Activated naive CD8-positive, alpha-beta T cell treated with anti-CD3 and anti-CD28 coated beads, Interleukin-2, amount 50 U/mL, for 16 hours (primary cell): ENCODE measurements around the gene SCIN.
"Not testable (repeated sequence)": the region's sequence is repeated elsewhere in the genome, so short reads cannot be mapped to it uniquely, and the experiment has no call there.

Source experiments
- DNase-seq: peaks from one replicate; pipeline ENCODE4 v3.0.0-alpha.2; 2020; ENCODE audit warnings: low read depth, low spot score

The SCIN gene

DNA sequence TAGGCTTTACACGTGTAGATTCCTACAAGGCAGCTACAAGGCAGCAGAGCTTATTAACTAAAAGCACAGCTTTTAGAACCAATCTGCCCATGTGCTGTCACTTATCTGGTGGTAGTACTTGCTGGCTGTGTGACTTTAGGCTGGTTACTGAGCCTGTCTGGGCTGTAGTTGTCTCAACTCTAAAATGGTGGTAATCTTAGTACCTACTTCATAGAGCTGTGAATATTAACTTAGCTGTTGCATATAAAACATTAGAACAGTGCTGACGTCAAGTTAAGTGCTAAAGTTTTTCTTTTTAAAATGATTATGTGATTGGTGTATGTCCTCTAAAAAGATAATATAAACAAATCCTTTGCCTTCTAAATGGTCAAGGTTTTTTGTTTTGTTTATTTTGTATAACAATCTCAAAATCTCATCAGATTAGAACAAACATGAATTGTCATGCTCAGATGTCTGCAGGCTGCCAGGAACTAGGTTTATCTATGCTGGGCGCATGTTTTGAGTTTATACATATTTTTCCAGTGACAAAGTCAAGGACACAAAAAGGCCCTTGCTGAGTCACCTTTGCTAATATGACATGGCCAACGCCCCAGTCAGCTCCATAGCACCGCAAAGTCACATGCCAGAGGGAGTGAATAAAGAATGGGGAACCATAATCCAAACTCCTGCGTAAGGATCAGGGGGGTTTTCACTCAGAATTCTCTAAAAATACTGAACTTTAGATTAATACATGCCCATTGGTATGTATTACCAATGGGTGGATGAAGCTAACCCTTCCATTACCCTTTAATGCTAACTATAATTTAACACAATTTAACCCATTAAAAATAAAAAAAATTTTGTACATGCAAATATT is 77.1 kb downstream of the SCIN start:
- no peak for DNase-seq

DNA sequence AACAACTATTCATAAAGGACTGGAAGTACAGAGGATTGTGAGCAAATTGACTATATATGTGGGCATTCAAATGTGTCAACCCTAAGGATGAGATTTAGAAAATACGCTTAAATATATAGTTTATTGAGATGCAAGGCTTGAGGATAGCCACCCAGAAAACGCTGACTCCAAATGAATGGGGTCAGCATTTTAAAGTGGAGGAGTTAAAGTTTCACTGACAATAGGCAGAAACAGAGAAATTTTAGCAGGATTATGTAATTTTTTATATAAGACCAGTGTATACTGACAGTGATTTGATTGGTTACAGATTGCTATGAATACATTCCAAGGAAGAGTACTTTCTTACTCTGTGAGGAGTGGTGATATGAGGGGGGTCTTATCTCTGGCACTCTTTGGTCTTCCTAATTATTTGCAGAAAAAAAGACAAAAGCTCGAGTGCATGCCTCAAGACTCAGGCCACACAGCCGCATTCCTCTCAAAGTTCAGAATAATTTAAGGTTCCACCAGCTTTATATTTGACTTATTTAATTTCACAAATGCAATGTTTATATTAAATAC is 78.3 kb downstream of the SCIN start:
- DNase-seq = no peak

DNA sequence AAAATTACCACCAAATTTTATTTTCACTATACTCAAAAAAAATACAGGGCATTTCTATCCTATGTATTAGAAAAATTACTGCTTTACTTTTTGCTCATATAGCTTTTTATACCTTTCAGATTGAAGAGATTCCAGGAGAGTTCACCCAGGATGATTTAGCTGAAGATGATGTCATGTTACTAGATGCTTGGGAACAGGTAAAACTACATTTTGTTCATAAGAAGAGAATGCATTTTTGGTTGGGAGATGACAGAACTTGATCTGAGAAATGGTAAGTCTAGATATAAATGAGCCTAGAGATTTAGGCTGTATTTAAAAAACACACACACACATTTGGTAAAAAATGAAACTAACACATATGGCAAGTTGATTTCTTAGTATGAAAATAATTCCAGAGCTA is 78.8 kb downstream of the SCIN start:
- DNase-seq = no peak

DNA sequence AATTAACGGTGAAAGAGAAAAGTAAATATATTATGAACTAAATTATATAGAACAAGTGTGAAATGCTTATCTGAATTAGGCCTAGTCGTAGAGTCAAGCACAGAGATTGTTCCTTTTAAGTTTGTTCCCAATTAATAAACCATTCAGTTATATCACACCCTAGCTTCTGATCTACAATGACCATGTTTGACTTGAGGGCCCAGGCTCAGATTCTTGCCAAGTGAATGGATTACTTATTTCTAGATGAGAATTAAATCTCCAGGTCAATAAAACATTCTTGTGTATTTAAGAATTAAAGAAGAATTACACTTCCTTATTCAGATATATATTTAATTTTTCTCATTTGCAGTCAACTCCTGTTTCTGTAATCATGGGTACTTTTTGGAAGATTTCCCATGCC is 79.6 kb downstream of the SCIN start:
- DNase-seq = no peak

DNA sequence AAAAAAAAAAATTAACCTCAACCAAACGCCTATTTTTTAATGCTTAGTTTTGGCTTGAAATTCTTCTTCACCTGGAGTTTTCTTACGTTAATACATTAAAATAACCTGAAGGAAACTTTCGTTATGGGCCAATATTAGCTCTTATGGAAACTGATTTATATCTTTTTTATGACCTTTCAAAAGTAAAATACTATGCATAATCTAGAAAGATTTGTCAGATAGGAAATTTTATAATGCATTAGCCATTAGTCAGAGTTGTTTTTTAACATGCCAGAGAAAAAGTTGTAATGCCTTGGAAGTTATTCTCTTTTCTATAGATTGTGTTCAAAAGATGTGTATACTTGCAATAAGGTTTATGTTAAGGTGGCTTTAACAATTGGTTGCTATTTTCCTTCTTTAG is 82.6 kb downstream of the SCIN start:
- no peak for DNase-seq

DNA sequence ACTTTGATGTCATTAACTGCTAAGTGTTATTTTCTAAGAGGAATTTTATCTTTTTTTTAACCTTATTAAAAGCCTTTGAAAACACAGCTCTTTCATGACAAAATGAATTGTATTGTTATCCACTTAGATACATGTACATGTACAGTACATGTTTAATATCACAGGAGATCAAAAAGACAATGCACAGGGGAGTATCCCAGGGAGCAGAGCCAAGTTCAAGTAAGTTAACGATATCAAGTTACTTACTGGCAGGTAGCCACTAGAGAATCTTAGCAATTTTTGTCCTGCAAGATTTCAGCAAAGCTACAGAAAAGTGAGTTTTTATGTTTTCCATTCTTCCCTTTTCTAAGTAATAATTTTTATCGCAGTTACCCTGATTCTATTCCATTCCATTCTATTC is 83.0 kb downstream of the SCIN start:
- DNase-seq = no peak

DNA sequence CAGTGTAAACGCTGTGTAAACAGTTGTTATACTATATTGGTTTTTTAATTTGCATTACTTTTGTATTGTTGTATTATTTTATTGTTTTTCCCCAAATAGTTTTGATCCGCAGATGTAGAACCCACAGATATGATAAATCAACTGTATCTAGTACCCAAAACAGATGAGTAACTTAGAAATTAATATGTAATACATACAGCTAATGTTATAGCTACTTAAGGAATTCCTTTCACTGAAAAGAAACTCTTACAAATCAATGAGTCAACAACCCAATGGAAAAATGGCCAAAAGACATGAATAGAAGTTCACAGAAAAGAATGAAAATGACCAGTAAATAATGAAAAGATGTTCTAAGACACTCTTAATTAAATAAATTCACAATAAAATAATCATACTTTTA is 84.6 kb downstream of the SCIN start:
- DNase-seq = no peak

DNA sequence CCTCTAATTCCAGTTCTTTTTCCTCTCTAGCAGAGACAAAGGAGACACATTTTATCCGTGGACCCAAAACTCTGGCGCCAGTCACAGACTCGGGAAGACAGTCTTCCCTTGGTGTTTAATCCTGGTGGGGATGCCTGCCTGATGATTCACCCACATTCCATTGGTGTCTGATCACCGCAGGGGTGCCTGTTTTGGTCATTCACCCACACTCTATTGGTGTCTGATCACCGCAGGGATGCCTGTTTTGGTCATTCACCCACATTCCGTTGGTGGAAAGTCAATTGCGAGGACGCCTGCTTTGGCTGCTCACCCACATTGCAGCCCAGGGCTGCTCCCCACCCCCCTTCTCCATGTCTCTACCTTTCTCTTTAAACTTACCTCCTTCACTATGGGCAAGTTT is 89.9 kb downstream of the SCIN start:
- DNase-seq = not testable (repeated sequence)

DNA sequence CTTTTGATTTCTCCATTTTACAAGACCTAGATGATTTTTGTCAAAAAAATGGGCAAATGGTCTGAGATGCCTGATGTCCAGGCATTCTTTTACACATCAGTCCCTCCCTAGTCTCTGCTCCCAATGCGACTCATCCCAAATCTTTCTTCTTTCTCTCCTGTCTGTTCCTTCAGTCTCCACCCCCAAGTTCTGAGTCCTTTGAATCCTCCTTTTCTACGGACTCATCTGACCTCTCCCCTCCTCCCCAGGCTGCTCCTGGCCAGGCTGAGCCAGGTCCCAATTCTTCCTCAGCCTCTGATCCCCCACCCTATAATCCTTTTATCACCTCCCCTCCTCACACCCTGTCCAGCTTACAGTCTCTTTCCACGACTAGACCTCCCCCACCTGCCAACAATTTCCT is 90.5 kb downstream of the SCIN start:
- DNase-seq = not testable (repeated sequence)

DNA sequence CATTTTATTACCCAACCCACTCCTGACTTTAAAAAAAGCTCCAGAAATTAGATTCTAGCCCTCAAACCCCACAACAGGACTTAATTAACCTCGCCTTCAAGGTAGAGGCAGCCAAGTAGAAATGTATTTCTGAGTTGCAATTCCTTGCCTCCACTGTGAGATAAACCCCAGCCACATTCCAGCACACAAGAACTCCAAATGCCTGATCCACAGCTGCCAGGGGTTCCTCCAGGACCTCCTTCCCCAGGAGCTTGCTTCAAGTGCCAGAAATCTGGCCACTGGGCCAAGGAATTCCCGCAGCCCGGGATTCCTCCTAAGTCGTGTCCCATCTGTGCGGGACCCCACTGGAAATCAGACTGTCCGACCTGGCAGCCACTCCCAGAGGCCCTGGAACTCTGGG is 91.1 kb downstream of the SCIN start:
- DNase-seq = no peak

DNA sequence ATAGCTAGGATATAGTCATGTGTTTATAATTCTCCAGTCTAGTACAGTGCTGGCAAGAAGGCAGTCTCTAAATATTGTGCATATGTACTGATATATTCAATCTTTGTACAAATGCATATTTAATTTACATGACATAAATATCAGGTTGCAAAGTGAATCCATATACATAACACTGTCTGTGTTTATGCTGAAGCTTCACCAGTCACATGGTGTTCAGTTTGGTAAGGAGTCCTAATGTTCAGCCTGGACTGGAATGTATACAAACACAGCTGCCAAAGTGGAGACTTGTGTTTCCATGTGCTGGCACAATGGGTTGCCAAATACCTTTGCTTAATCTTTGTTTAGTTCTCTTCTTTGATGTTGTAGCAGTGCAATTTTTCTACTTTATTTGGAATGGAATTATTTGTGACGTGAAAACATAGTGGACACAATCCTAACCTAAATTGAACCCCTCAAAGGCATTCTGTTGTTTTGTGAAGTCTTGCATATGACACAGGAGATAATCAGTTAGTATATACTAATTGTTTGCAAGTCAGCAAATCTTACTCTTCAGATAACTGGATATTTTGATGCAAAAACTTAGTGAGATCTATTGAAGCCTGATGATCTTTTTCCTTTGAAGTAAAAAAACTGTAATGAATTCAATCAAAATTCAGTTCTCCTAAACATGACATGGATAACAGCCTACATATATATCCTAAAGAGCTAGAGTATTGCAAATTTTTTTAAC is 99.6 kb downstream of the SCIN start:
- DNase-seq = no peak

DNA sequence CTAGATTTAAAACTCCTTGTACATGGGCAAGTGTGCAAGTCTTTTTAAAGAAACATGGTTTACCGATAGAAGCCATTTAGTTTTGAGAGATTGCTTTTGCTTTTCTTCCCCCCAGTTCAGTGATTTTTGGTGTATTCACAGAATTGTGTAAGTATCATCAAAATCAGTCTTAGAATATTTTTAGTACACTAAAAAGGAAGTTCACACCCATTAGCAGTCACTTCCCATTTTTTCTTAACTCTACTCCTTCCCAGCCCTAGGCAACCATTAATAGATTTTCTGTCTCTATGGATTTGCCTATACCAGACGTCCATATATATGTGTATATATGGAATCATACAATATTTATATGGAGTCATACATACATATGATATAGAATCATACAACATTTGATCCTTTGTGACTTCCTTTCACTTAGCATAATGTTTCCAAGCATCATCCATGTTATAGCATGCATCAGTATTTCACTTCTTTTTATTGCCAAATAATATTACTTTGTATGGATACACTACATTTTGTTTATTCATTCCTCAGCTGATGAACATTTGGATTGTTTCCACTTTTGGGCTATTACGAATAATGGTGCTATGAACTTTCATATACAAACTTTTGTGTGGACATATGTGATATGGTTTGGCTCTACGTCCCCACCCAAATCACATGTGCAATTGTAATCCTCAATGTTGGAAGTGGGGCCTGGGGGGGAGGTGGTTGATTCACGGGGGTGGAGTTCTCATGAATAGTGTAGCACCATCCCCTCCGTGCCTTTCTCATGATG is 100.4 kb downstream of the SCIN start:
- DNase-seq = no peak

DNA sequence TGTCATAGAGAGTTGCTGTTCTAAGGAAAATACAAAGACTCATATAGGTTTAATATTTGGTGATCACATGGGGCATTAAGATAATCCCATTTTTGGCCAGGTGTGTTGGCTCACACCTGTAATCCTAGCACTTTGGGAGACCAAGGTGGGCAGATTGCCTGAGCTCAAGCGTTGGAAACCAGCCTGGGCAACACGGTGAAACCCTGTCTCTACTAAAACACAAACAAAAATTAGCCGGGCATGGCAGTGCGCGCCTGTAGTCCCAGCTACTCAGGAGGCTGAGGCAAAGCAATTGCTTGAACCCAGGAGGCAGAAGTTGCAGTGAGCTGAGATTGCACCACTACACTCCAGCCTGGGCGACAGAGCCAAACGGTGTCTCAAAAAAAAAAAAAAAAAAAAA is 102.9 kb downstream of the SCIN start:
- not testable (repeated sequence) for DNase-seq

DNA sequence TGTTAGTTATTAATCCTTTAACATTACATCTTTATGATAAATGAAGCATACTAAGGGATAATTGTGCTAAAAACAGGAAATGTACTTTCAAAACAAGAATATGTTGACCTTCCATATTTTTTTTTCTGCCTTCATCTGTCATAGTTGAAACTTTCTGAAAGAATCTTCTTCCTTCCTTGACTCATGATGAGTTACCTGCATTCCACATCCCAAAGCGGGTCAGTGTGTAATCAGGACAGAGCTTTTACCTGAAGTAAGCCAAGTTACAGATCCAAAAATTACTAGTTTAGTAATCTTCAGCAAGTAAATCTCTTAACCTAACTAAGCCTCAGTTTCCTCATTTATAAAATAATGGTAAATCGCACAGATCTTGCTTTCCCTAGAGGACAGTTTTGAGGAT is 103.5 kb downstream of the SCIN start:
- DNase-seq = no peak

DNA sequence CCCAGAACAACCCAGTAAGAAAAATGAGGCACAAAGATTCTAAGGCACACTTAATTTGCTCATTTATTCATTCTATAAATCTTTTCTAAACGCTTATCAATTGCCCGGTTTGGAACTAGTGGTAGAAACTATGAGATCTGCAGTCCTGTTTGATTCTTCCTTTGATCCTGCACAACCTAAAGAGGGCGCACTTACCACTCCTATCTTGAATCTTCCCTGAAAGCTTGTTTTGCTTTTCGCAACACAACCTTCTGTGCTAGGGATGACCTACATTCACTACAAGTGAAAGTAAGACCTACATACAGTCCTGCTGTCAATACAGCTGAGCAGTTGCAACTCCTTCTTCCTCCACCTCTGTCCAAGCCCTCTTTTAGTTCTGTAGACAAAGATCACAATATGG is 104.3 kb downstream of the SCIN start:
- no peak for DNase-seq

DNA sequence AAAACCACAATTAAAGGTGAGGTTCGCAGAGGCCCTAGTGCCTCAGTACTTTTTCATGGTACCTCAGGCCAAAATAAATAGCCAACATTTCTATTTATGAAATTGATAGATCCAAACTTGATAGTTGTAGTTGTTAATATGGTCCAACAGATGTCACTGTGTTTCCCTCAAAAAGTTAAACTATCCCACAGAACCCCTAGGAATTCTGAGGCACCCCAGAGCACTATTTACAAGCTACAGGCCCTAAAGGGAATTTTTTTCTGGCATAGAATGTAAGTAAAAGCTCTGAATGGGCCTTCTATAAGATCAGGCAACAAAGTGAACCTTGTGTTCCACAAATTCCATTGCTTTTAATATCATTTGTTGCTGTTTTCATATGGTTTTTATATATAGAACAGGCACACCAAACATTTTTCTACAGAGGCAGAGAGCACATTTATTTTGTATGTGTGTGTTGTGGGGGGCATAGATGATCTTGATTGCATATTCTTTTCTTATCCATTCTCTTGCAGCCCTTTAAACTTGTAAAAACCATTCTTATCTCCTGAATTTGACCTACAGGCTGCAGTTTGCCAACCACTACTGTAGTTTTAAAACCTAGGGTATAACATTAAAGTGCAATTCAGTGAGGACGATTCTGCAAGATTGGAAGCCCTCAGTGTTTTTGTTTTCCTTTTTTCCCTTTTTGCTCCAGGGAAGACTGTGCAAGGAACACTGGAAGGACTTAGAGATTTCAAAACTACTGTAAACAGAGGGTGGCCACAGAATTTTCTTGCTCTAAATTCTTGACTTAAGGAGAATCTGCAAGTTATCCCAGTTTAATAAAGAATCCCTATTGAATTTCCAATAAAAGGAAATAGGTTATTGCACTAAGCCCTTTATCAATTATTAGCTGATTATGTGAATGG is 113.4 kb downstream of the SCIN start:
- DNase-seq = no peak

DNA sequence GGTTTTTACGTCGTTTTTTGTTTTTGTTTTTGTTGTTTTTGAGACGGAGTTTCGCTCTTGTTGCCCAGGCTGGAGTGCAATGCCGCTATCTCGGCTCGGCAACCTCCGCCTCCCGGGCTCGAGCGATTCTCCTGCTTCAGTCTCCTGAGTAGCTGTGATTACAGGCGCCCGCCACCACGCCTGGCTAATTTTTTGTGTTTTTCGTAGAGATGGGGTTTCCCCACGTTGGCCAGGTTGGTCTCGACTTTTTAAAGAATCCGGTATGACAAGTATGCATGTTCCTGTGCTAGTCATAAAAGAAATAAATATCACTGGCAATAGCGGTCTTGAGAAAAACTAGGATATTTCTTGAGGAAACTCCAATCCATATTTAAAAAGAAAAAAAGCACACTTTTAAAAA is 114.2 kb downstream of the SCIN start:
- no peak for DNase-seq

DNA sequence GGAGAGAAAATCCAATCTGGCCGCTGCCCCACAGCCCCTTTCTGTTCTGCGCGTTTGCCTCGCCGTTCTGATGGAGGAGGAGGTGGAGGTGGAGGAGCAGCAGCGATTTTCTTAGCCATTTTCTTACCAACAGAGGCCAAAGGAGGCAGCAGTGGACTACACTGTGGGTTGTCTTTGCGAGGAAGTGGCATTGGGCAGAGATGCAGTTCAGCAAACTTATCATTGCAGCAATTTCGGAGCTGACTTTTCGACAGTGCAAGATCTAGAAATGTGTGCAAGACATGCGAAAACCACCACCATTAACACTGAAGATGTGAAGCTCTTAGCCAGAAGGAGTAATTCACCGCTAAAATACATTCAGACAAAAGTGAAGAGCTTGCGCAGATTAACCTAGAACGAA is 115.0 kb downstream of the SCIN start:
- no peak for DNase-seq

DNA sequence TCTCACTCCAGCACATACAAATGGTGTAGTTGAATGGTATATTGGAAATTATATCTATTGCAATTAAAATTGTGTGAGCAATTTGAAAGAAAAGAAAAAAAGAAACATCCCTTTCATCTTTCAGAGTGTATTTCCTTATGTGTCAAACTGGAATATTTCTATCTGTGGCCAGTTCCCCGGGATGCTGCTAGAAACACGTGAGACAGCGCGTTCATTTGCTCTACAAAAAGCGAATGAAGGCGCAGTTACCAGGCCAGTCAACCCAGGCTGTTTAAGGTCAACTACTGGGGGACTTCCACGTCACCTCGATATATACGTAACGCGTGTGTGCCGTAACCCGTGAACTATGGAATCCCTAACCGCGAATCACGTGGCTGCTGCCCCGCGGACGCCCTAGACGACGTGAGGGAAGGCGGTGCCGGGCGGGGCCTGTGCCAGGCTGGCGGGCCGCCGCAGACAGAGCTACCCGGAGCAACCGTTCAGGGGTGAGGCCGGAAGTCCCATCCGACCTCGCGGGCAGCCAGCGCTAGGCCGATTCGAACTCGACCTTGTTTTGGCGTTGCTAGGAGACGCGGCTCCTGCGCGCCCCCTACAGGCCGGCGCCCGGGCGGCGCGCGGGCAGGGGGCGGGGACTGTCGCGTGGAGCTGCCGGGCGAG is 115.8 kb downstream of the SCIN start:
- DNase-seq = peak; percentile 80

DNA sequence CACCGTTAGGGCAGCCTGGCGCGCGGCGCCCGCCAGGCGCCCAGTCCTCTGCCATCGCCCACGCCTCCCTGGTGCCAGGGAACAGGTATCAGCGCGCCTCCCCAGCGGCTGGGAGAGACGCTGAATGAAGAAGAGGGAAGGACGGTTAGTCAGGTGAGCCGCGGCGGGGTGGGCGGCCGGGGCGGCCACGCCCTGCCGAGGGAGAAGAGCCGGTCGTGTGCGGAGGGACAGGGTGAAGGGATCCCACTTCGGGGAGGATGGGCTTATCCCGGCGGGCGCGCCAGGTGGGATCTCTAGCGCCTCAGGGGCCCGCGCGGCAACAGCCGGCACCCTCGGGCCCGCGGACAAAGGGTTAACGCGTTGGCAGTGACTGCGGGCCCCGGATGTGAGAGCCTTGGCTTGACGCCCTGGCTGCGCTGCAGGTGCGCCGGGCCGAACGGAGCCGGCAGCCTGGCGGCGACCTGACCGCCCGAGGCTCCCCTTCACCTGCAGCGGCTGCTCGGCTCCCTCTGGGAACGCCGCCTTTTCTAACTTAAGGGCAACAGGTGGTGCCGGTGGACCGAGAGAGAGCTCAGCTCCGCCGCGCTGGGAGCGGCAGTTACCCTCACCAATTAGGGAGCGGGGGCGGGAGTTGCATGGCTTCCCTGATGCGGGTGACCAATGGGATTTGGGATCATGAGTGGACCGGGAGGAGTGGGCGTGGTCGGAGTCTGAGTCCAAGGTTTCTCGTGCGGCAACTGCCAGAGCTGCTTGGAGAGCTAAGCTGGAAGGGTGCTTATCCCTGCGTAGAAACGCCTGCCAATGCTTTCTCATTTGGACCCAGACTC is 116.6 kb downstream of the SCIN start, which contains the start of gene ARL4A:
TSS of gene ARL4A (plus strand) at position 743 of the 827 bp plus-strand sequence. CDS start 622 bp downstream, outside the sequence.
- DNase-seq = peak; percentile 71
